MM.1S (cell line): Measurements from ENCODE around the gene NTF3.

Experiments
- DNase-seq: peaks from one replicate; pipeline ENCODE4 v3.0.0-alpha.2; 2015
- H2AFZ ChIP-seq: fragments of 300-600 bp; sonication (generic); 2 replicates; pipeline ENCODE4 v1.6.0; 2016; ENCODE audit warnings: antibody characterized with exemption, low read length
- H3F3A ChIP-seq: fragments of 300-600 bp; sonication (generic); 2 replicates; pipeline ENCODE4 v1.6.1; 2016; ENCODE audit warnings: mild to moderate bottlenecking, antibody characterized with exemption, low read length, moderate library complexity, mixed read lengths; ENCODE audit not compliant: insufficient read depth
- H3K27ac ChIP-seq: fragments of 300-600 bp; sonication (generic); 2 replicates; pipeline ENCODE4 v1.5.1; 2016; ENCODE audit warnings: mild to moderate bottlenecking, low read length
- H3K27me3 ChIP-seq: fragments of 300-600 bp; sonication (generic); replicated peaks from 2 replicates; pipeline ENCODE4 v1.6.0; 2016; ENCODE audit warnings: low read length; ENCODE audit not compliant: insufficient read depth
- H3K36me3 ChIP-seq: fragments of 300-600 bp; sonication (generic); replicated peaks from 2 replicates; pipeline ENCODE4 v1.6.1; 2016; ENCODE audit warnings: mild to moderate bottlenecking, low read length, mixed read lengths; ENCODE audit not compliant: insufficient read depth
- H3K4me1 ChIP-seq: fragments of 300-600 bp; sonication (generic); 2 replicates; pipeline ENCODE4 v1.6.1; 2016; ENCODE audit warnings: low read length, mixed read lengths
- H3K4me2 ChIP-seq: fragments of 300-600 bp; sonication (generic); 2 replicates; pipeline ENCODE4 v1.6.0; 2016; ENCODE audit warnings: low read depth, low read length
- H3K4me3 ChIP-seq: fragments of 300-600 bp; sonication (generic); 2 replicates; pipeline ENCODE4 v1.5.1; 2016; ENCODE audit warnings: low read length, mixed read lengths
- H3K79me2 ChIP-seq: fragments of 300-600 bp; sonication (generic); 2 replicates; pipeline ENCODE4 v1.6.1; 2016; ENCODE audit warnings: mixed run types, low read length, mixed read lengths
- H3K9ac ChIP-seq: fragments of 300-600 bp; sonication (generic); 2 replicates; pipeline ENCODE4 v1.6.1; 2016; ENCODE audit warnings: low read length, mixed read lengths
- H3K9me2 ChIP-seq: fragments of 300-600 bp; sonication (generic); replicated peaks from 2 replicates; pipeline ENCODE4 v1.6.1; 2016; ENCODE audit warnings: mild to moderate bottlenecking, low read length, mixed read lengths; ENCODE audit not compliant: insufficient read depth
- H3K9me3 ChIP-seq: fragments of 300-600 bp; sonication (generic); replicated peaks from 2 replicates; pipeline ENCODE4 v1.6.1; 2016; ENCODE audit warnings: mild to moderate bottlenecking, low read length, mixed read lengths; ENCODE audit not compliant: insufficient read depth
- H4K20me1 ChIP-seq: fragments of 300-600 bp; sonication (generic); 2 replicates; pipeline ENCODE4 v1.6.1; 2016; ENCODE audit warnings: mild to moderate bottlenecking, low read length, moderate library complexity, mixed read lengths; ENCODE audit not compliant: insufficient read depth
- CTCF ChIP-seq: fragments of 300-600 bp; sonication (generic); IDR thresholded peaks from 2 replicates; pipeline ENCODE4 v1.5.1; 2016; ENCODE audit warnings: antibody characterized with exemption, low read length, mixed read lengths
- EZH2 ChIP-seq: fragments of 300-600 bp; sonication (generic); optimal IDR thresholded peaks from 2 replicates; pipeline ENCODE3; 2017; ENCODE audit warnings: low read depth, mild to moderate bottlenecking, antibody characterized with exemption, low read length, mixed read lengths
- EZH2phosphoT487 ChIP-seq: fragments of 300-600 bp; sonication (generic); IDR thresholded peaks from 2 replicates; pipeline ENCODE4 v1.6.1; 2018; ENCODE audit warnings: antibody characterized with exemption, low read length

The NTF3 gene

GRCh38 chr12:5523396-5524115 lies 91.6 kb downstream of the NTF3 start:
- no peak for TF ChIP-seq EZH2
- TF ChIP-seq EZH2phosphoT487: no peak
- no peak for TF ChIP-seq CTCF
- no peak for DNase-seq
- Histone ChIP-seq H3K79me2 (no peaks in the 10 kb centered on the region), H3K27me3 (no peaks in the 10 kb centered on the region), H4K20me1 (no peaks in the 10 kb centered on the region), H3K4me1 (no peaks in the 10 kb centered on the region), H3K9ac (no peak overlapping the region), H3K4me3 (no peak overlapping the region), H3K9me2 (no peaks in the 10 kb centered on the region), H3K4me2 (no peak overlapping the region), H3K9me3 (no peaks in the 10 kb centered on the region), H3K36me3 (no peaks in the 10 kb centered on the region), H3K27ac (no peak overlapping the region), H2AFZ (no peak overlapping the region), H3F3A (no peaks in the 10 kb centered on the region)

- Histone ChIP-seq H3K9me2 (no peaks in the 10 kb centered on the region), H3K9ac (no peak overlapping the region), H3F3A (no peaks in the 10 kb centered on the region), H4K20me1 (no peaks in the 10 kb centered on the region), H3K4me1 (no peaks in the 10 kb centered on the region), H3K27me3 (no peaks in the 10 kb centered on the region), H3K4me2 (no peak overlapping the region), H3K27ac (no peak overlapping the region), H3K36me3 (no peaks in the 10 kb centered on the region), H3K9me3 (no peaks in the 10 kb centered on the region), H3K4me3 (no peak overlapping the region), H2AFZ (no peak overlapping the region), H3K79me2 (no peaks in the 10 kb centered on the region)
- DNase-seq: no peak
- TF ChIP-seq EZH2 (no peak), EZH2phosphoT487 (no peak)
These were observed 92.3 kb downstream of the NTF3 start for GRCh38 chr12:5524116-5524768.

- no peak for DNase-seq
- Histone ChIP-seq H3K36me3 (no peaks in the 10 kb centered on the region), H4K20me1 (no peaks in the 10 kb centered on the region), H3K27me3 (no peaks in the 10 kb centered on the region), H3K79me2 (no peaks in the 10 kb centered on the region), H3K4me3 (no peak overlapping the region), H3F3A (no peaks in the 10 kb centered on the region), H3K9ac (no peak overlapping the region), H3K4me1 (no peaks in the 10 kb centered on the region), H3K9me3 (no peaks in the 10 kb centered on the region), H2AFZ (no peak overlapping the region), H3K27ac (no peak overlapping the region), H3K9me2 (no peaks in the 10 kb centered on the region), H3K4me2 (no peak overlapping the region)
- TF ChIP-seq EZH2phosphoT487 (no peak), EZH2 (no peak), CTCF (no peak)
These were observed 93.0 kb downstream of the NTF3 start for GRCh38 chr12:5524769-5525436.
